ENCODE data around the gene DSCAM. TPM values are rescaled to one million over a fixed set of nuclear protein-coding genes. Genes with fewer than 3 reads are reported as not detected.

Gene DSCAM
- total RNA-seq, 4 donors from 2014 or later: under 0.01 to 0.44 TPM; not detected in 2

DNA sequence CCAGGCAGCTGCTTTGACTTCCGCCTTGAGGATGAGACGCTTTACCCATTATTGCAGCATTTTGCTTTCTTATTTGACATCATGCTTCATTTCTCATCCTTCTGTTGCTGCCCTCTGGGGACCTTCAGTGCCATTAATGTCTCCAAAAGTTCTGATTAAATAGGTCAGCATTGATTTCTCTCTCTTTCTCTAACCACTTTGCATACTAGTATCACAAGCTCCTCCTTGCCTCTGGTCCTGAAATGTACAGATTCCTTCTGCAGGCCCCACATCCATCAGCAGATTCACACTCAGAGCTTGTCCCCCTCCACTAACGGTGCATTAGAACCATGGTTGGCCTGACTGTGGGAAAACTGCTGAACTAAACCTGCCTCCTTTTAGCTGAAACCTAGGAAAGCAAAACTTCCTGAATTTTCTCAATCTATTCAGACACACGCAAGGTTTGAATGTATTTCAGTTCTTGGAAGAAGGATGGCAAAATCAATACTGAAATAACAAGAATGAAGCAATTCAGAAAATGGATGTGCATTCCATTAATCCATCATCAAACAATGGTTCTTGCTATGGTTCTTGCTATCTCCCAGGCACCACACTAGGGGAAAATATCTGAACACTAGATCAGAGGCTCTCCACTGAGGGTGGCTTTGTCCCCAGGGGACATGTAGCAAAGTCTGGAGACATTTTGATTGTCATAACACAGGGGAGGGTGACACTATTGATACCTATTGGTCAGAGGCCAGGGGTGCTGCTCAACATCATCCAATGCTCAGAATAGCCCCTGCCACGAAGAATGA lies 825.2 kb downstream of the DSCAM start:
- TF ChIP-seq EP300 (IDR thresholded peaks at IDR 0.05): no peak
- TF ChIP-seq, protein P1, sequence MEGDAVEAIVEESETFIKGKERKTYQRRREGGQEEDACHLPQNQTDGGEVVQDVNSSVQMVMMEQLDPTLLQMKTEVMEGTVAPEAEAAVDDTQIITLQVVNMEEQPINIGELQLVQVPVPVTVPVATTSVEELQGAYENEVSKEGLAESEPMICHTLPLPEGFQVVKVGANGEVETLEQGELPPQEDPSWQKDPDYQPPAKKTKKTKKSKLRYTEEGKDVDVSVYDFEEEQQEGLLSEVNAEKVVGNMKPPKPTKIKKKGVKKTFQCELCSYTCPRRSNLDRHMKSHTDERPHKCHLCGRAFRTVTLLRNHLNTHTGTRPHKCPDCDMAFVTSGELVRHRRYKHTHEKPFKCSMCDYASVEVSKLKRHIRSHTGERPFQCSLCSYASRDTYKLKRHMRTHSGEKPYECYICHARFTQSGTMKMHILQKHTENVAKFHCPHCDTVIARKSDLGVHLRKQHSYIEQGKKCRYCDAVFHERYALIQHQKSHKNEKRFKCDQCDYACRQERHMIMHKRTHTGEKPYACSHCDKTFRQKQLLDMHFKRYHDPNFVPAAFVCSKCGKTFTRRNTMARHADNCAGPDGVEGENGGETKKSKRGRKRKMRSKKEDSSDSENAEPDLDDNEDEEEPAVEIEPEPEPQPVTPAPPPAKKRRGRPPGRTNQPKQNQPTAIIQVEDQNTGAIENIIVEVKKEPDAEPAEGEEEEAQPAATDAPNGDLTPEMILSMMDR (IDR thresholded peaks at IDR 0.05): no peak
- TF ChIP-seq POLR2A (IDR thresholded peaks at IDR 0.05): no peak
- WGBS, 2 donors: 79 to 86% methylated on average over 5 of the region's 5 CpGs
- DNase-seq (ENCODE audit: low spot score in 2 of 2): no peak
- no peaks in the 10 kb centered on the region for H3K27me3 ChIP-seq
- no peaks in the 10 kb centered on the region for H3K4me1 ChIP-seq
- H3K9me3 ChIP-seq: no peaks in the 10 kb centered on the region
- H3K36me3 ChIP-seq: no peaks in the 10 kb centered on the region
- no peak overlapping the region for H3K27ac ChIP-seq
- H3K4me3 ChIP-seq: no peak overlapping the region

GRCh38 chr21:40020651-40021050 lies 826.3 kb downstream of the DSCAM start:
- Histone ChIP-seq H3K9me3 (no peaks in the 10 kb centered on the region), H3K27ac (no peak overlapping the region), H3K36me3 (no peaks in the 10 kb centered on the region), H3K27me3 (no peaks in the 10 kb centered on the region), H3K4me3 (no peak overlapping the region), H3K4me1 (no peaks in the 10 kb centered on the region)
- TF ChIP-seq, protein P1 (IDR thresholded peaks at IDR 0.05): no peak
- no peak for TF ChIP-seq POLR2A (IDR thresholded peaks at IDR 0.05)
- TF ChIP-seq EP300 (IDR thresholded peaks at IDR 0.05): no peak
- no peak for DNase-seq (ENCODE audit: low spot score in 2 of 2)
- WGBS, 2 donors: 93% methylated on average over 3 of the region's 3 CpGs

DNA sequence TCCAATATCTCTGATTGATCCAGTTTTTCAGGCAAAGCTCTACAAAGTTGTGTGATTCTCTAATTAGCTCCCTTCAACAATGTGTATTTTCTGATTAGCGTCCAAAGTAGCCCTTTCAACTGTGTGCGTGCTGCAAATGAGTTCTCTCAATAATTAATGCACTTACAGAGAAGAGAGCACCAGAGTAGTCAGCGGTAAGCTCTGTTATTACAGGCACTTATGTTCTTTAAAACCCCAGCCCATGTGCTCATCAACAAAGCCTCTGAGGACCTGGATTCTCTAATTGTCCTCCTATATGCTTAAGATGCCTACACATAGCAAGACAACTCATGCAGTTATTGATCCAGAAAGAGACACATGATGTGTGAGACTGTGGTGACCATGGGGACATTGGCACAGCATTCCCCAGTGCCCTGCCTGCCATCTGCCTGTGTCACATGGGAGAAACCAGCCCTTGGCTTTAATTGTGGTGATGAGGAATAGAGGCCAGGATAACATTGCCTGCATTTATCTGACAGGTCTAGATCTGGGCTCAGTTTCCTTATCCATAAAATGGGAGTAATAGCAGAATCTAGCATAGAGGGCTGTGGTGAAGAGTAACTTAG lies 828.0 kb downstream of the DSCAM start:
- no peaks in the 10 kb centered on the region for H3K4me1 ChIP-seq
- no peak for DNase-seq (ENCODE audit: low spot score in 2 of 2)
- TF ChIP-seq POLR2A (IDR thresholded peaks at IDR 0.05): no peak
- TF ChIP-seq, protein P1 (IDR thresholded peaks at IDR 0.05): no peak
- TF ChIP-seq EP300 (IDR thresholded peaks at IDR 0.05): no peak
- peaks cover 0 to 11% (median 0%) of the 10 kb centered on the region in 4 donors for H3K9me3 ChIP-seq
- H3K36me3 ChIP-seq: no peaks in the 10 kb centered on the region
- no peak overlapping the region for H3K27ac ChIP-seq
- no peak overlapping the region for H3K4me3 ChIP-seq
- H3K27me3 ChIP-seq: no peaks in the 10 kb centered on the region
- WGBS, 2 donors: 86 to 90% methylated on average over 3 of the region's 3 CpGs

DNA sequence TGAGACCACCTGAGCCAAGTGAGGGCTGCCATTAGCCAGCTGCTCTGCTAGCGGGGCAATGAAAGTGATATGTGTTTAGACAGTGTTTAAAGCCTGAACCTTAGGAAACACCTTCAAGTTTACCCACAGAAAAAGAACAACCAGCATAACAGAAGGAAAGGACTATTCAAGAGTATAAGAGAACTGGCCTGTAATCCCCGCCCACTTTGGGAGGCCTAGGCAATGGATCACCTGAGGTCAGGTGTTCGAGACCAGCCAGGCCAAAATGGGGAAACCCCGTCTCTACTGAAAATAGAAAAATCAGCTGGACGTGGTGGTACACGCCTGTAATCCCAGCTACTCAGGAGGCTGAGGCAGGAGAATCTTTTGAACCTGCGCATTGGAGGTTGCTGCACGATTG lies 830.3 kb downstream of the DSCAM start:
- H3K27me3 ChIP-seq: no peaks in the 10 kb centered on the region
- no peaks in the 10 kb centered on the region for H3K36me3 ChIP-seq
- no peak overlapping the region for H3K27ac ChIP-seq
- peaks cover 0 to 14% (median 0%) of the 10 kb centered on the region in 4 donors for H3K9me3 ChIP-seq
- WGBS, 2 donors: 89 to 92% methylated on average over 8 of the region's 8 CpGs
- no peak for DNase-seq (ENCODE audit: low spot score in 2 of 2)
- no peak overlapping the region for H3K4me3 ChIP-seq
- TF ChIP-seq POLR2A (IDR thresholded peaks at IDR 0.05) (no peak), EP300 (IDR thresholded peaks at IDR 0.05) (no peak)
- TF ChIP-seq, protein P1 (IDR thresholded peaks at IDR 0.05): no peak
- H3K4me1 ChIP-seq: no peaks in the 10 kb centered on the region

GRCh38 chr21:40016234-40016633 lies 830.7 kb downstream of the DSCAM start:
- no peaks in the 10 kb centered on the region for H3K27me3 ChIP-seq
- H3K4me1 ChIP-seq: no peaks in the 10 kb centered on the region
- WGBS, 2 donors: 70% methylated on average over 3 of the region's 3 CpGs
- H3K4me3 ChIP-seq: no peak overlapping the region
- H3K9me3 ChIP-seq: peaks cover 0 to 14% (median 0%) of the 10 kb centered on the region in 4 donors
- no peak overlapping the region for H3K27ac ChIP-seq
- H3K36me3 ChIP-seq: no peaks in the 10 kb centered on the region
- DNase-seq (ENCODE audit: low spot score in 2 of 2): no peak
- TF ChIP-seq POLR2A (IDR thresholded peaks at IDR 0.05) (no peak), EP300 (IDR thresholded peaks at IDR 0.05) (no peak)
- TF ChIP-seq, protein P1 (IDR thresholded peaks at IDR 0.05): no peak
